SK-N-SH (cell line): Measurements from ENCODE around the gene IL4. TPM values are rescaled to one million over a fixed set of nuclear protein-coding genes. Genes with fewer than 3 reads are reported as not detected.

ENCODE experiments used
- CTCF ChIA-PET: fragments of 300-600, 350-600 bp; formaldehyde crosslinking; extraction: SDS; loops from one replicate; lab custom pipeline; 2021; lab: Yijun Ruan, JAX
- POLR2A ChIA-PET: fragments of 350-600 bp; sonication (Branson Sonifier 250); formaldehyde crosslinking; extraction: SDS; loops from one replicate; lab custom pipeline; 2020; ENCODE audit warnings: antibody characterized with exemption, inconsistent platforms; lab: Yijun Ruan, JAX
- DNase-seq: peaks from one replicate; pipeline ENCODE4 v3.0.0; 2012
- H2AFZ ChIP-seq: fragments of 200-600 bp; sonication (generic); 2 replicates; pipeline ENCODE4 v1.8.1; 2016; ENCODE audit warnings: antibody characterized with exemption, mild to moderate bottlenecking, low read depth
- H3F3A ChIP-seq: fragments of 200-600 bp; sonication (generic); replicated peaks from 2 replicates; pipeline ENCODE3; 2016; ENCODE audit warnings: antibody characterized with exemption, mild to moderate bottlenecking; ENCODE audit not compliant: insufficient read depth
- H3K27ac ChIP-seq, 2 experiments: fragments of 200-500 bp in 1 of 2; fragments of 200-600 bp in 1 of 2; sonication (Bioruptor generic) in 1 of 2; sonication (generic), shearing (Covaris generic) in 1 of 2; 2 replicates each; pipeline versions ENCODE4 v1.5.1 to v1.6.1; 2014 to 2016; ENCODE audit warnings: low read depth in 2 of 2, inconsistent platforms in 1 of 2, low read length in 1 of 2, mild to moderate bottlenecking in 1 of 2, mixed read lengths in 1 of 2
- H3K27me3 ChIP-seq: fragments of 200-600 bp; sonication (generic), shearing (Covaris generic); 2 replicates; pipeline ENCODE4 v1.6.1; 2016; ENCODE audit warnings: mixed run types; ENCODE audit not compliant: insufficient read depth
- H3K36me3 ChIP-seq, 2 experiments: fragments of 200-500 bp in 1 of 2; fragments of 200-600 bp in 1 of 2; sonication (Bioruptor generic) in 1 of 2; sonication (generic) in 1 of 2; replicated peaks in 1 of 2; 2 replicates each; pipeline versions ENCODE3 to v1.5.1; 2014 to 2016; ENCODE audit warnings: low read length in 1 of 2, mild to moderate bottlenecking in 1 of 2; ENCODE audit not compliant: insufficient read depth in 2 of 2, control insufficient read depth in 1 of 2
- H3K4me1 ChIP-seq, 2 experiments: fragments of 200-500 bp in 1 of 2; fragments of 200-600 bp in 1 of 2; sonication (Bioruptor generic) in 1 of 2; sonication (generic), shearing (Covaris generic) in 1 of 2; 2 replicates each; pipeline versions ENCODE4 v1.5.1 to v1.6.1; 2014 to 2016; ENCODE audit warnings: low read depth in 1 of 2, low read length in 1 of 2, mixed run types in 1 of 2; ENCODE audit not compliant: insufficient read depth in 2 of 2, control insufficient read depth in 1 of 2
- H3K4me2 ChIP-seq: fragments of 200-600 bp; sonication (generic), shearing (Covaris generic); 2 replicates; pipeline ENCODE4 v1.6.1; 2017; ENCODE audit warnings: mixed run types
- H3K4me3 ChIP-seq, 2 experiments: fragments of 200-500 bp in 1 of 2; fragments of 200-600 bp in 1 of 2; sonication (Bioruptor generic) in 1 of 2; sonication (generic), shearing (Covaris generic) in 1 of 2; 2 replicates each; pipeline versions ENCODE4 v1.5.1 to v1.8.1; 2014 to 2016; ENCODE audit warnings: low read depth in 2 of 2, inconsistent platforms in 1 of 2, low read length in 1 of 2, mild to moderate bottlenecking in 1 of 2, mixed read lengths in 1 of 2, moderate library complexity in 1 of 2
- H3K79me2 ChIP-seq: fragments of 200-600 bp; sonication (generic); 2 replicates; pipeline ENCODE4 v1.8.1; 2017; ENCODE audit warnings: mild to moderate bottlenecking; ENCODE audit not compliant: insufficient read depth
- H3K9ac ChIP-seq: fragments of 200-600 bp; sonication (generic); 2 replicates; pipeline ENCODE4 v1.6.1; 2017; ENCODE audit warnings: mixed run types
- H3K9me2 ChIP-seq: fragments of 200-600 bp; sonication (generic); 2 replicates; pipeline ENCODE4 v1.6.1; 2017; ENCODE audit warnings: mixed run types
- H3K9me3 ChIP-seq: fragments of 200-600 bp; sonication (generic); 2 replicates; pipeline ENCODE4 v1.6.1; 2017; ENCODE audit warnings: mixed run types, mild to moderate bottlenecking, moderate library complexity
- H4K20me1 ChIP-seq: fragments of 200-600 bp; sonication (generic); 2 replicates; pipeline ENCODE4 v1.6.1; 2017; ENCODE audit warnings: mild to moderate bottlenecking, mixed run types; ENCODE audit not compliant: insufficient read depth
- CHD2 ChIP-seq: fragments of 150-350 bp; IDR thresholded peaks from 2 replicates; pipeline ENCODE4 v1.6.1; 2018; ENCODE audit warnings: low read length; ENCODE audit not compliant: partially characterized antibody
- EZH2phosphoT487 ChIP-seq: fragments of 200-600 bp; sonication (generic); IDR thresholded peaks from 2 replicates; pipeline ENCODE4 v1.6.1; 2017; ENCODE audit warnings: low read depth, mixed run types, mild to moderate bottlenecking, antibody characterized with exemption, moderate library complexity, borderline replicate concordance
- FOXJ3 ChIP-seq: sonication (generic); formaldehyde crosslinking; IDR thresholded peaks from 2 replicates; pipeline ENCODE4 v1.5.1; 2020; ENCODE audit warnings: mild to moderate bottlenecking, missing genetic modification reagents
- GABPA ChIP-seq: IDR thresholded peaks from 2 replicates; pipeline ENCODE4 v1.4.0; 2012; ENCODE audit warnings: low read depth, mild to moderate bottlenecking
- GATA2 ChIP-seq: sonication (generic); formaldehyde crosslinking; IDR thresholded peaks from 2 replicates; pipeline ENCODE4 v1.5.0; 2020; ENCODE audit warnings: mild to moderate bottlenecking, missing genetic modification reagents
- MXI1 ChIP-seq: IDR thresholded peaks from 2 replicates; pipeline ENCODE4 v1.6.1; 2012; ENCODE audit warnings: mild to moderate bottlenecking, low read depth, low read length, improper control_type of control experiment
- NRF1 ChIP-seq: IDR thresholded peaks from 2 replicates; pipeline ENCODE4 v1.6.1; 2012; ENCODE audit warnings: low read depth, mild to moderate bottlenecking, low read length
- POLR2AphosphoS5 ChIP-seq: IDR thresholded peaks from 2 replicates; pipeline ENCODE4 v1.6.1; 2012; ENCODE audit warnings: low read depth, low read length
- RFX5 ChIP-seq: IDR thresholded peaks from 2 replicates; pipeline ENCODE4 v1.6.1; 2012; ENCODE audit warnings: mild to moderate bottlenecking, improper control_type of control experiment, low read length
- RXRA ChIP-seq: IDR thresholded peaks from 2 replicates; pipeline ENCODE4 v1.4.0; 2012; ENCODE audit warnings: low read depth, mild to moderate bottlenecking, borderline replicate concordance
- SIN3A ChIP-seq: IDR thresholded peaks from 2 replicates; pipeline ENCODE4 v1.6.1; 2012; ENCODE audit warnings: low read depth, mild to moderate bottlenecking, low read length, moderate library complexity, borderline replicate concordance
- TCF12 ChIP-seq: IDR thresholded peaks from 2 replicates; pipeline ENCODE4 v1.4.0; 2012
- TEAD4 ChIP-seq: IDR thresholded peaks from 2 replicates; pipeline ENCODE4 v1.4.0; 2012; ENCODE audit warnings: mild to moderate bottlenecking, borderline replicate concordance; ENCODE audit not compliant: insufficient read depth
- WGBS: methylation state at CpG from one replicate; pipeline ENCODE4 v1.1.6; 2017; ENCODE audit warnings: low lambda C conversion rate; 5-methylcytosine and 5-hydroxymethylcytosine counted together
- polyA plus RNA-seq, 3 experiments: library from polyadenylated mRNA; depleted of rRNA; stranded (reverse); fragments of >200 nt; gene quantifications; 2 replicates each; pipeline ENCODE4 v1.2.3, GENCODE V29; 2012
- TF ChIP-seq, protein P1 (sequence below): fragments of 150-350 bp; IDR thresholded peaks from 2 replicates; pipeline ENCODE4 v1.6.1; 2016; ENCODE audit warnings: mild to moderate bottlenecking, low read depth, low read length
- TF ChIP-seq, protein P2 (sequence below): fragments of 200-600 bp; sonication (generic); IDR thresholded peaks from 2 replicates; pipeline ENCODE4 v1.6.1; 2017; ENCODE audit warnings: antibody characterized with exemption, mild to moderate bottlenecking, moderate library complexity
- TF ChIP-seq, protein P3 (sequence below): IDR thresholded peaks from 2 replicates; pipeline ENCODE4 v1.6.1; 2012; ENCODE audit warnings: mild to moderate bottlenecking, low read depth, low read length, moderate library complexity
- TF ChIP-seq, protein P4 (sequence below): IDR thresholded peaks from 2 replicates; pipeline ENCODE4 v1.4.0; 2012; ENCODE audit warnings: low read depth
- TF ChIP-seq, protein P5 (sequence below): fragments of 150-350 bp; IDR thresholded peaks from 2 replicates; pipeline ENCODE4 v1.6.1; 2017; ENCODE audit warnings: antibody characterized with exemption, low read length, low read depth, borderline replicate concordance

The IL4 gene
- polyA plus RNA-seq, 1 of the 3 experiments (the other 2 are of a cell fraction), result not detected

DNA sequence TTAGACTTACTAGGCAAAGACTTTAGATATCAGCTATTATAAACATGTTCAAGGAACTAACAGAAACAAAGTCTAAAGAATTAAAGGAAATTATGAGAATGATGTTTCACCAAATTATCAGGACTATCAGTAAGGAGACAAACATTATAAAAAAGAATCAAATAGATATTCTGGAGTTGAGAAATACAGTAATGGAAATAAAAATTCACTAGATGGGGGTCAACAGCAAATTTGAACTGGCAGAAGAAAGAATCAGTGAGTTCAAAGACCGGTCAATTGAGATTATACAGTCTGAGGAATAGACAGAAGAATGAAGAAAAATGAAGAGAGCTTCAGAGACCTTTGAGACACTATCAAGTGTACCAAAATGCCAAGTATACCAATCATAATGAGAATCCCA is 25.4 kb upstream of the IL4 start:
- no peak for DNase-seq
- no peaks in the 10 kb centered on the region for H3K9me2 ChIP-seq
- no peaks in the 10 kb centered on the region for H4K20me1 ChIP-seq
- no peaks in the 10 kb centered on the region for H3K79me2 ChIP-seq
- TF ChIP-seq, protein P1, sequence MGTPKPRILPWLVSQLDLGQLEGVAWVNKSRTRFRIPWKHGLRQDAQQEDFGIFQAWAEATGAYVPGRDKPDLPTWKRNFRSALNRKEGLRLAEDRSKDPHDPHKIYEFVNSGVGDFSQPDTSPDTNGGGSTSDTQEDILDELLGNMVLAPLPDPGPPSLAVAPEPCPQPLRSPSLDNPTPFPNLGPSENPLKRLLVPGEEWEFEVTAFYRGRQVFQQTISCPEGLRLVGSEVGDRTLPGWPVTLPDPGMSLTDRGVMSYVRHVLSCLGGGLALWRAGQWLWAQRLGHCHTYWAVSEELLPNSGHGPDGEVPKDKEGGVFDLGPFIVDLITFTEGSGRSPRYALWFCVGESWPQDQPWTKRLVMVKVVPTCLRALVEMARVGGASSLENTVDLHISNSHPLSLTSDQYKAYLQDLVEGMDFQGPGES, result no peak
- TF ChIP-seq FOXJ3, result no peak
- TF ChIP-seq GATA2 (CRISPR knock-in tag), result no peak
- TF ChIP-seq, protein P2, sequence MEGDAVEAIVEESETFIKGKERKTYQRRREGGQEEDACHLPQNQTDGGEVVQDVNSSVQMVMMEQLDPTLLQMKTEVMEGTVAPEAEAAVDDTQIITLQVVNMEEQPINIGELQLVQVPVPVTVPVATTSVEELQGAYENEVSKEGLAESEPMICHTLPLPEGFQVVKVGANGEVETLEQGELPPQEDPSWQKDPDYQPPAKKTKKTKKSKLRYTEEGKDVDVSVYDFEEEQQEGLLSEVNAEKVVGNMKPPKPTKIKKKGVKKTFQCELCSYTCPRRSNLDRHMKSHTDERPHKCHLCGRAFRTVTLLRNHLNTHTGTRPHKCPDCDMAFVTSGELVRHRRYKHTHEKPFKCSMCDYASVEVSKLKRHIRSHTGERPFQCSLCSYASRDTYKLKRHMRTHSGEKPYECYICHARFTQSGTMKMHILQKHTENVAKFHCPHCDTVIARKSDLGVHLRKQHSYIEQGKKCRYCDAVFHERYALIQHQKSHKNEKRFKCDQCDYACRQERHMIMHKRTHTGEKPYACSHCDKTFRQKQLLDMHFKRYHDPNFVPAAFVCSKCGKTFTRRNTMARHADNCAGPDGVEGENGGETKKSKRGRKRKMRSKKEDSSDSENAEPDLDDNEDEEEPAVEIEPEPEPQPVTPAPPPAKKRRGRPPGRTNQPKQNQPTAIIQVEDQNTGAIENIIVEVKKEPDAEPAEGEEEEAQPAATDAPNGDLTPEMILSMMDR, result no peak
- TF ChIP-seq, all 33 proteins: peak for 0
- no peak overlapping the region for H3K4me3 ChIP-seq
- H3K4me2 ChIP-seq, result no peak overlapping the region
- no peak overlapping the region for H3K27ac ChIP-seq
- 95% methylated on average over 1 of the region's 1 CpG for WGBS
- POLR2A ChIA-PET, result no interaction called here
- H3F3A ChIP-seq, result no peaks in the 10 kb centered on the region
- no peak overlapping the region for H3K9ac ChIP-seq
- H3K36me3 ChIP-seq, result peaks cover 5 to 8% of the 10 kb centered on the region in 2 experiments
- H3K9me3 ChIP-seq, result no peaks in the 10 kb centered on the region
- CTCF ChIA-PET, result interaction anchor here (0.7 to 1.1 kb wide), 2 partner anchors 10 to 78 kb away, joined by 3 read pairs; partner anchors contain the start of gene IL13
- no peak overlapping the region for H2AFZ ChIP-seq
- H3K4me1 ChIP-seq, result no peaks in the 10 kb centered on the region
- no peaks in the 10 kb centered on the region for H3K27me3 ChIP-seq

DNA sequence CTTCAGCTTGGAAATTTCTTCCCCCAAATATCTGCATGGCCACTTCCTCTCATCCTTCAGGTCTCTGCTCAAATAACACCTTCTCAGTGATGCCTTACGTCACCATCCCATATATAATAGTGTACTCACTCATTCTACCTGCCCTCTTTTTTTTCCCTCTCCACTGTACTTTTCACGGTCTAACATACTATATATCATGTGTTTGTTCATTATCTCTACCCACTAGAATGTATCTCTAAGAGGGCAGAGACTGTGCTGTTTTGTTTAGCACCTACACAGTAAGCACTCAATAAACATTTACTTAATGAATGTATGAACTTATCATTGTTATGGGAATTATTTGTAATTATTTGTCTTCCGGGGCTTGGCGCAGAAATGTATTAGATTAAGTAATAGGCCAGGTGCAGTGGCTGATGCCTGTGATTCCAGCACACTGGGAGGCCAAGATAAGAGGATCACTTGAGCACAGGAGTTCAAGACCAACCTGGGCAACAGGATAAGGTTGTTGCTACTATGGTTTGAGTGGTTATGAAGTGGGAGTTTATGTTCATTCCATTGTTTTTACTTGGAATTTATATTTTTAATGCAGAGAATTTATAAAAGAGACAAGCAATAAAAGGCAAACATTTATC is 21.8 kb upstream of the IL4 start:
- POLR2A ChIA-PET, result no interaction called here
- 82% methylated on average over 4 of the region's 4 CpGs for WGBS

More for the DNA sequence above, 21.8 kb upstream of the IL4 start:
- no peaks in the 10 kb centered on the region for H3K79me2 ChIP-seq
- H3K9ac ChIP-seq, result no peak overlapping the region
- DNase-seq, result no peak
- H3K4me1 ChIP-seq, result peaks cover 0 to 9% of the 10 kb centered on the region in 2 experiments; a peak in 1 of 4 replicates
- H3K27me3 ChIP-seq, result no peaks in the 10 kb centered on the region
- no peaks in the 10 kb centered on the region for H4K20me1 ChIP-seq
- no peaks in the 10 kb centered on the region for H3K36me3 ChIP-seq
- no peaks in the 10 kb centered on the region for H3K9me2 ChIP-seq
- CTCF ChIA-PET, result no interaction called here
- TF ChIP-seq TCF12 (no peak), TEAD4 (no peak), GABPA (no peak), EZH2phosphoT487 (no peak), POLR2AphosphoS5 (no peak), RFX5 (no peak), NRF1 (no peak), MXI1 (no peak), SIN3A (no peak), CHD2 (no peak), RXRA (no peak), FOXJ3 (no peak)
- TF ChIP-seq, protein P3, sequence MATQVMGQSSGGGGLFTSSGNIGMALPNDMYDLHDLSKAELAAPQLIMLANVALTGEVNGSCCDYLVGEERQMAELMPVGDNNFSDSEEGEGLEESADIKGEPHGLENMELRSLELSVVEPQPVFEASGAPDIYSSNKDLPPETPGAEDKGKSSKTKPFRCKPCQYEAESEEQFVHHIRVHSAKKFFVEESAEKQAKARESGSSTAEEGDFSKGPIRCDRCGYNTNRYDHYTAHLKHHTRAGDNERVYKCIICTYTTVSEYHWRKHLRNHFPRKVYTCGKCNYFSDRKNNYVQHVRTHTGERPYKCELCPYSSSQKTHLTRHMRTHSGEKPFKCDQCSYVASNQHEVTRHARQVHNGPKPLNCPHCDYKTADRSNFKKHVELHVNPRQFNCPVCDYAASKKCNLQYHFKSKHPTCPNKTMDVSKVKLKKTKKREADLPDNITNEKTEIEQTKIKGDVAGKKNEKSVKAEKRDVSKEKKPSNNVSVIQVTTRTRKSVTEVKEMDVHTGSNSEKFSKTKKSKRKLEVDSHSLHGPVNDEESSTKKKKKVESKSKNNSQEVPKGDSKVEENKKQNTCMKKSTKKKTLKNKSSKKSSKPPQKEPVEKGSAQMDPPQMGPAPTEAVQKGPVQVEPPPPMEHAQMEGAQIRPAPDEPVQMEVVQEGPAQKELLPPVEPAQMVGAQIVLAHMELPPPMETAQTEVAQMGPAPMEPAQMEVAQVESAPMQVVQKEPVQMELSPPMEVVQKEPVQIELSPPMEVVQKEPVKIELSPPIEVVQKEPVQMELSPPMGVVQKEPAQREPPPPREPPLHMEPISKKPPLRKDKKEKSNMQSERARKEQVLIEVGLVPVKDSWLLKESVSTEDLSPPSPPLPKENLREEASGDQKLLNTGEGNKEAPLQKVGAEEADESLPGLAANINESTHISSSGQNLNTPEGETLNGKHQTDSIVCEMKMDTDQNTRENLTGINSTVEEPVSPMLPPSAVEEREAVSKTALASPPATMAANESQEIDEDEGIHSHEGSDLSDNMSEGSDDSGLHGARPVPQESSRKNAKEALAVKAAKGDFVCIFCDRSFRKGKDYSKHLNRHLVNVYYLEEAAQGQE, result no peak
- TF ChIP-seq, protein P4, sequence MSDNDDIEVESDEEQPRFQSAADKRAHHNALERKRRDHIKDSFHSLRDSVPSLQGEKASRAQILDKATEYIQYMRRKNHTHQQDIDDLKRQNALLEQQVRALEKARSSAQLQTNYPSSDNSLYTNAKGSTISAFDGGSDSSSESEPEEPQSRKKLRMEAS, result no peak
- TF ChIP-seq, protein P5, sequence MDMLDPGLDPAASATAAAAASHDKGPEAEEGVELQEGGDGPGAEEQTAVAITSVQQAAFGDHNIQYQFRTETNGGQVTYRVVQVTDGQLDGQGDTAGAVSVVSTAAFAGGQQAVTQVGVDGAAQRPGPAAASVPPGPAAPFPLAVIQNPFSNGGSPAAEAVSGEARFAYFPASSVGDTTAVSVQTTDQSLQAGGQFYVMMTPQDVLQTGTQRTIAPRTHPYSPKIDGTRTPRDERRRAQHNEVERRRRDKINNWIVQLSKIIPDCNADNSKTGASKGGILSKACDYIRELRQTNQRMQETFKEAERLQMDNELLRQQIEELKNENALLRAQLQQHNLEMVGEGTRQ, result no peak
- no peak overlapping the region for H2AFZ ChIP-seq
- no peaks in the 10 kb centered on the region for H3F3A ChIP-seq
- no peak overlapping the region for H3K27ac ChIP-seq
- H3K4me3 ChIP-seq, result no peak overlapping the region
- H3K4me2 ChIP-seq, result no peak overlapping the region
- H3K9me3 ChIP-seq, result no peaks in the 10 kb centered on the region
